ENCODE data around the gene BACH2. TPM values are rescaled to one million over a fixed set of nuclear protein-coding genes. Genes with fewer than 3 reads are reported as not detected.

Gene BACH2
- total and polyA plus RNA-seq, 2 experiments from 2014 or later = 1.6 to 5.7 TPM

- H3K4me1 Mint-ChIP-seq = peaks cover 4% of the 10 kb centered on the region; the same call in 2 of the 3 replicates
- no peak overlapping the region for H3K4me3 Mint-ChIP-seq
- H3K9me3 Mint-ChIP-seq = no peaks in the 10 kb centered on the region
- Histone ChIP-seq H3K4me1 (ENCODE audit: insufficient read depth) (peaks cover 12% of the 10 kb centered on the region; the same call in 1 of the 2 replicates), H3F3A (replicated peaks; ENCODE audit: low read depth) (no peaks in the 10 kb centered on the region), H3K27me3 (ENCODE audit: insufficient read depth) (no peaks in the 10 kb centered on the region), H2AFZ (no peak overlapping the region), H3K4me3 (no peak overlapping the region), H3K4me2 (no peak overlapping the region), H3K36me3 (ENCODE audit: insufficient read depth) (no peaks in the 10 kb centered on the region), H3K79me2 (replicated peaks; ENCODE audit: insufficient read depth) (no peaks in the 10 kb centered on the region), H3K27ac (ENCODE audit: low read depth) (no peak overlapping the region), H3K9me2 (ENCODE audit: insufficient read depth) (no peaks in the 10 kb centered on the region), H4K20me1 (replicated peaks; ENCODE audit: insufficient read depth) (no peaks in the 10 kb centered on the region)
- DNase-seq (ENCODE audit: low spot score) (no peak), ATAC-seq (no peak)
- H3K36me3 Mint-ChIP-seq (ENCODE audit: low read depth) = no peaks in the 10 kb centered on the region
- TF ChIP-seq CREB1 (CRISPR knock-in tag; IDR thresholded peaks at IDR 0.05; ENCODE audit: low read depth) (no peak), JUNB (IDR thresholded peaks at IDR 0.05; ENCODE audit: unreplicated experiment) (no peak), ZNF114 (CRISPR knock-in tag; IDR thresholded peaks at IDR 0.05) (no peak), CTCF (conservative IDR thresholded peaks at IDR 0.05; ENCODE audit: low read depth in 2 of 2) (no peak)
- no peaks in the 10 kb centered on the region for H3K27me3 Mint-ChIP-seq (ENCODE audit: insufficient read depth, low read depth, poor library complexity)
- no peak overlapping the region for H3K27ac Mint-ChIP-seq
Measured at GRCh38 chr6:89974834-89975233, 321.8 kb downstream of the BACH2 start.

- no peaks in the 10 kb centered on the region for H3K79me2 ChIP-seq (replicated peaks; ENCODE audit: insufficient read depth)
- H2AFZ ChIP-seq = no peak overlapping the region
- Mint-ChIP-seq H3K27me3 (ENCODE audit: insufficient read depth, low read depth, poor library complexity) (no peaks in the 10 kb centered on the region), H3K27ac (no peak overlapping the region), H3K4me3 (no peak overlapping the region), H3K4me1 (peaks cover 4% of the 10 kb centered on the region; the same call in 2 of the 3 replicates), H3K36me3 (ENCODE audit: low read depth) (no peaks in the 10 kb centered on the region), H3K9me3 (no peaks in the 10 kb centered on the region)
- no peaks in the 10 kb centered on the region for H4K20me1 ChIP-seq (replicated peaks; ENCODE audit: insufficient read depth)
- H3K36me3 ChIP-seq (ENCODE audit: insufficient read depth) = no peaks in the 10 kb centered on the region
- no peak overlapping the region for H3K4me3 ChIP-seq
- DNase-seq (ENCODE audit: low spot score) (no peak), ATAC-seq (no peak)
- H3K9me2 ChIP-seq (ENCODE audit: insufficient read depth) = no peaks in the 10 kb centered on the region
- H3K4me1 ChIP-seq (ENCODE audit: insufficient read depth) = no peaks in the 10 kb centered on the region
- H3K4me2 ChIP-seq = no peak overlapping the region
- H3K27ac ChIP-seq (ENCODE audit: low read depth) = no peak overlapping the region
- H3F3A ChIP-seq (replicated peaks; ENCODE audit: low read depth) = no peaks in the 10 kb centered on the region
- H3K27me3 ChIP-seq (ENCODE audit: insufficient read depth) = no peaks in the 10 kb centered on the region
- TF ChIP-seq EZH2 (IDR thresholded peaks at IDR 0.05; ENCODE audit: low read depth, unreplicated experiment) = no peak
- no peak for TF ChIP-seq STAT1 (IDR thresholded peaks at IDR 0.05; ENCODE audit: unreplicated experiment)
- no peak for TF ChIP-seq JUNB (IDR thresholded peaks at IDR 0.05; ENCODE audit: unreplicated experiment)
- no peak for TF ChIP-seq POLR2AphosphoS5 (IDR thresholded peaks at IDR 0.05; ENCODE audit: low read depth)
- no peak for TF ChIP-seq CREB1 (CRISPR knock-in tag; IDR thresholded peaks at IDR 0.05; ENCODE audit: low read depth)
- TF ChIP-seq ZNF331 (CRISPR knock-in tag; IDR thresholded peaks at IDR 0.05; ENCODE audit: low read depth) = no peak
- TF ChIP-seq, protein P1, sequence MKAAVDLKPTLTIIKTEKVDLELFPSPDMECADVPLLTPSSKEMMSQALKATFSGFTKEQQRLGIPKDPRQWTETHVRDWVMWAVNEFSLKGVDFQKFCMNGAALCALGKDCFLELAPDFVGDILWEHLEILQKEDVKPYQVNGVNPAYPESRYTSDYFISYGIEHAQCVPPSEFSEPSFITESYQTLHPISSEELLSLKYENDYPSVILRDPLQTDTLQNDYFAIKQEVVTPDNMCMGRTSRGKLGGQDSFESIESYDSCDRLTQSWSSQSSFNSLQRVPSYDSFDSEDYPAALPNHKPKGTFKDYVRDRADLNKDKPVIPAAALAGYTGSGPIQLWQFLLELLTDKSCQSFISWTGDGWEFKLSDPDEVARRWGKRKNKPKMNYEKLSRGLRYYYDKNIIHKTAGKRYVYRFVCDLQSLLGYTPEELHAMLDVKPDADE (IDR thresholded peaks at IDR 0.05) = no peak
- TF ChIP-seq CTCF (conservative IDR thresholded peaks at IDR 0.05; ENCODE audit: low read depth in 2 of 2) = no peak
- no peak for TF ChIP-seq EZH2phosphoT487 (IDR thresholded peaks at IDR 0.05; ENCODE audit: unreplicated experiment)
- TF ChIP-seq REST (IDR thresholded peaks at IDR 0.05; ENCODE audit: unreplicated experiment) = no peak
- no peak for TF ChIP-seq NANOG (IDR thresholded peaks at IDR 0.05; ENCODE audit: borderline replicate concordance)
- TF ChIP-seq ZNF114 (CRISPR knock-in tag; IDR thresholded peaks at IDR 0.05) = no peak
Measured at GRCh38 chr6:89972025-89972381, 324.6 kb downstream of the BACH2 start.

Measured in GM23338 (cell line).